Measurements from ENCODE around the gene RABGAP1L. TPM values are rescaled to one million over a fixed set of nuclear protein-coding genes. Genes with fewer than 3 reads are reported as not detected.
"Not testable (repeated sequence)": the region's sequence is repeated elsewhere in the genome, so short reads cannot be mapped to it uniquely, and the experiment has no call there.

Gene RABGAP1L
- total RNA-seq, 2 donors from 2014 or later: 51.4 to 124 TPM

- TF ChIP-seq POLR2A (IDR thresholded peaks at IDR 0.05) (no peak), CTCF (IDR thresholded peaks at IDR 0.05) (no peak)
- intact Hi-C loops (cut with DNase I): no loop called here
- Histone ChIP-seq H3K36me3 (replicated peaks in 1 of 2; ENCODE audit: insufficient read depth in 1 of 2, low read depth in 2 of 2) (no peaks in the 10 kb centered on the region), H3K4me1 (no peaks in the 10 kb centered on the region), H3K4me3 (no peak overlapping the region), H3K9me3 (no peaks in the 10 kb centered on the region), H3K27me3 (no peaks in the 10 kb centered on the region), H3K27ac (no peak overlapping the region)
- no peak for DNase-seq
- 100% methylated on average over 1 of the region's 1 CpG for WGBS, 2 donors
- no peak for ATAC-seq
Measured at GRCh38 chr1:174531751-174532150, 372.4 kb downstream of the RABGAP1L start.

DNA sequence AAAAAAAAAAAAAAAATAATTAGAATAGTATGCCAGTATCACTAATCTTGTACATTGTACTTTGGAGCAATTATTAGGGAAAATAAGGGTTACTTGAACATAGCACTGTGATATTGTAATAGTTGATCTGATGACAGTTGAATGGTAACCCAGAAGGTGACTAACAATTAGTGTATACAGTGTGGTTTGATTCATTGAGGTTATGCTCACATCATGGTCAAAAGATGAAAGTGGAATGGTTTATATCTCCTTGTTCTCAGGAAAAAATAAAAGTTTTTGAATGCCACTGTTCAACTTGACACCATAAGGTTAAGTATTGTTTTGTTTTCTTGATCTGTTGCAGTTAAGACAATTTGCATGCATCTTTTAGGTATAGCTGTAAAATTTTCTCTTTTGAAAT is 375.5 kb downstream of the RABGAP1L start:
- no peak for DNase-seq
- ATAC-seq: no peak
- H3K4me3 ChIP-seq: no peak overlapping the region
- peaks cover 0 to 5% (median 0%) of the 10 kb centered on the region in 3 donors for H3K9me3 ChIP-seq
- no peaks in the 10 kb centered on the region for H3K36me3 ChIP-seq (replicated peaks in 1 of 2; ENCODE audit: insufficient read depth in 1 of 2, low read depth in 2 of 2)
- H3K27me3 ChIP-seq: no peaks in the 10 kb centered on the region
- intact Hi-C loops (cut with DNase I): no loop called here
- no peak overlapping the region for H3K27ac ChIP-seq
- H3K4me1 ChIP-seq: no peaks in the 10 kb centered on the region
- TF ChIP-seq CTCF (IDR thresholded peaks at IDR 0.05): no peak
- no peak for TF ChIP-seq POLR2A (IDR thresholded peaks at IDR 0.05)

DNA sequence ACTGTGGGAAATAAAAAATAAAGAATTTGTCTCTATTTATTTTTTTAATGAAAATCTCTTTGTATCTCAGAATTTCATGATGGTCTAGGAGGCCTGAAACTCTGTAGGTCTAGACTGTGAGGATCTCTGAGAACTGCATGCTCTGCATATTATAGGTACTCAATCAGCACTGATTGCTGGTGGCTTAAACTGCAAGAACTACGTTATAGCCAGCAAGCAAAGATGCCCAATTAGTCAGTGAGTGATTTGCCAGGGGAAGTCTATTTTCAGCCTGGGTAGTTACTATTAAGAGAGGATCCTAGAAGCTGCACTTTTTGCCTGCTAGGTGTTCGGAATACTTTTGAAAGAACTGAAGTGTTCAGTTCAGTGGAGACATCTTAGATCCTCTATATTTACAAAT is 375.9 kb downstream of the RABGAP1L start:
- 79 to 88% methylated on average over 2 of the region's 2 CpGs for WGBS, 2 donors
- Histone ChIP-seq H3K36me3 (replicated peaks in 1 of 2; ENCODE audit: insufficient read depth in 1 of 2, low read depth in 2 of 2) (no peaks in the 10 kb centered on the region), H3K27ac (no peak overlapping the region), H3K9me3 (peaks cover 0 to 5% (median 0%) of the 10 kb centered on the region in 3 donors), H3K27me3 (no peaks in the 10 kb centered on the region), H3K4me1 (no peaks in the 10 kb centered on the region), H3K4me3 (no peak overlapping the region)
- no peak for TF ChIP-seq POLR2A (IDR thresholded peaks at IDR 0.05)
- TF ChIP-seq CTCF (IDR thresholded peaks at IDR 0.05): no peak
- intact Hi-C loops (cut with DNase I): no loop called here
- DNase-seq (no peak), ATAC-seq (no peak)

DNA sequence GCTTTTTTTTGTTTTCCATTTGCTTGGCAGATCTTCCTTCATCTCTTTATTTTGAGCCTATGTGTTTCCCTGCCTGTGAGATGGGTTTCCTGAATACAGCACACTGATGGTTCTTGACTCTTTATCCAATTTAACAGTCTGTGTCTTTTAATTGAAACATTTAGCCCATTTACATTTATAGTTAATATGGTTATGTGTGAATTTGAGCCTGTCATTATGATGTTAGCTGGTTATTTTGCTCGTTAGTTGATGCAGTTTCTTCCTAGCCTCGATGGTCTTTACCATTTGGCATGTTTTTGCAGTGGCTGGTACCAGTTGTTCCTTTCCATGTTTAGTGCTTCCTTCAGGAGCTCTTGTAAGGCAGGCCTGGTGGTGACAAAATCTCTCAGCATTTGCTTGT is 384.1 kb downstream of the RABGAP1L start:
- H3K27me3 ChIP-seq; H3K4me3 ChIP-seq; H3K4me1 ChIP-seq; intact Hi-C loops (cut with DNase I); ATAC-seq; H3K27ac ChIP-seq; DNase-seq; H3K36me3 ChIP-seq (replicated peaks in 1 of 2; ENCODE audit: insufficient read depth in 1 of 2, low read depth in 2 of 2): not testable (repeated sequence)
- WGBS, 2 donors: 84 to 100% methylated on average over 2 of the region's 2 CpGs
- peaks cover 0 to 18% (median 0%) of the 10 kb centered on the region in 3 donors for H3K9me3 ChIP-seq

GRCh38 chr1:174550296-174550695 is 391.0 kb downstream of the RABGAP1L start:
- intact Hi-C loops (cut with DNase I): no loop called here
- no peak for DNase-seq
- H3K4me1 ChIP-seq: no peaks in the 10 kb centered on the region
- peaks cover 0 to 2% (median 0%) of the 10 kb centered on the region in 3 donors for H3K9me3 ChIP-seq
- H3K36me3 ChIP-seq (replicated peaks in 1 of 2; ENCODE audit: insufficient read depth in 1 of 2, low read depth in 2 of 2): no peaks in the 10 kb centered on the region
- no peak overlapping the region for H3K27ac ChIP-seq
- WGBS, 2 donors: 87 to 94% methylated on average over 3 of the region's 3 CpGs
- TF ChIP-seq CTCF (IDR thresholded peaks at IDR 0.05) (no peak), POLR2A (IDR thresholded peaks at IDR 0.05) (no peak)
- no peak for ATAC-seq
- H3K27me3 ChIP-seq: no peaks in the 10 kb centered on the region
- no peak overlapping the region for H3K4me3 ChIP-seq

Data from body of pancreas (tissue), 4 donors.